ENCODE results near the gene PGR.

PGR gene

GRCh38 chr11:101126551-101127196, 2.9 kb downstream of the PGR start:
- H3K27me3 ChIP-seq (replicated peaks; ENCODE audit: control insufficient read depth, insufficient read depth, low read length) = no peaks in the 10 kb centered on the region
- H3K4me3 ChIP-seq (replicated peaks; ENCODE audit: low read depth, low read length) = no peak overlapping the region
- DNase-seq (ENCODE audit: extremely low read depth, insufficient read length) = no peak
- no peaks in the 10 kb centered on the region for H3K36me3 ChIP-seq (ENCODE audit: control insufficient read depth, insufficient read depth, low read length)
- TF ChIP-seq CTCF (IDR thresholded peaks at IDR 0.05; ENCODE audit: insufficient read depth, low read length, poor library complexity, severe bottlenecking) = no peak

- no peak for TF ChIP-seq CTCF (IDR thresholded peaks at IDR 0.05; ENCODE audit: insufficient read depth, low read length, poor library complexity, severe bottlenecking)
- Histone ChIP-seq H3K4me3 (replicated peaks; ENCODE audit: low read depth, low read length) (no peak overlapping the region), H3K36me3 (ENCODE audit: control insufficient read depth, insufficient read depth, low read length) (no peaks in the 10 kb centered on the region), H3K27me3 (replicated peaks; ENCODE audit: control insufficient read depth, insufficient read depth, low read length) (no peaks in the 10 kb centered on the region)
- no peak for DNase-seq (ENCODE audit: extremely low read depth, insufficient read length)
Observed at GRCh38 chr11:101115671-101116160, 13.9 kb downstream of the PGR start.

GRCh38 chr11:101113540-101113939, 16.1 kb downstream of the PGR start:
- Histone ChIP-seq H3K27me3 (replicated peaks; ENCODE audit: control insufficient read depth, insufficient read depth, low read length) (no peaks in the 10 kb centered on the region), H3K4me3 (replicated peaks; ENCODE audit: low read depth, low read length) (no peak overlapping the region), H3K36me3 (ENCODE audit: control insufficient read depth, insufficient read depth, low read length) (no peaks in the 10 kb centered on the region)
- no peak for TF ChIP-seq CTCF (IDR thresholded peaks at IDR 0.05; ENCODE audit: insufficient read depth, low read length, poor library complexity, severe bottlenecking)
- no peak for DNase-seq (ENCODE audit: extremely low read depth, insufficient read length)

GRCh38 chr11:101104716-101105115, 24.9 kb downstream of the PGR start:
- Histone ChIP-seq H3K36me3 (ENCODE audit: control insufficient read depth, insufficient read depth, low read length) (no peaks in the 10 kb centered on the region), H3K4me3 (replicated peaks; ENCODE audit: low read depth, low read length) (no peak overlapping the region), H3K27me3 (replicated peaks; ENCODE audit: control insufficient read depth, insufficient read depth, low read length) (no peaks in the 10 kb centered on the region)
- DNase-seq (ENCODE audit: extremely low read depth, insufficient read length) = no peak
- no peak for TF ChIP-seq CTCF (IDR thresholded peaks at IDR 0.05; ENCODE audit: insufficient read depth, low read length, poor library complexity, severe bottlenecking)

- no peak overlapping the region for H3K4me3 ChIP-seq (replicated peaks; ENCODE audit: low read depth, low read length)
- DNase-seq (ENCODE audit: extremely low read depth, insufficient read length) = no peak
- TF ChIP-seq CTCF (IDR thresholded peaks at IDR 0.05; ENCODE audit: insufficient read depth, low read length, poor library complexity, severe bottlenecking) = no peak
- no peaks in the 10 kb centered on the region for H3K36me3 ChIP-seq (ENCODE audit: control insufficient read depth, insufficient read depth, low read length)
- H3K27me3 ChIP-seq (replicated peaks; ENCODE audit: control insufficient read depth, insufficient read depth, low read length) = no peaks in the 10 kb centered on the region
Observed at GRCh38 chr11:101103433-101103832, 26.2 kb downstream of the PGR start.

- Histone ChIP-seq H3K27me3 (replicated peaks; ENCODE audit: control insufficient read depth, insufficient read depth, low read length) (no peaks in the 10 kb centered on the region), H3K4me3 (replicated peaks; ENCODE audit: low read depth, low read length) (no peak overlapping the region), H3K36me3 (ENCODE audit: control insufficient read depth, insufficient read depth, low read length) (no peaks in the 10 kb centered on the region)
- no peak for DNase-seq (ENCODE audit: extremely low read depth, insufficient read length)
- TF ChIP-seq CTCF (IDR thresholded peaks at IDR 0.05; ENCODE audit: insufficient read depth, low read length, poor library complexity, severe bottlenecking) = no peak
Observed at GRCh38 chr11:101100601-101101000, 29.0 kb downstream of the PGR start.
